Esophagus squamous epithelium (tissue), 4 donors: Measurements from ENCODE around the gene GAS7.

Source experiments
- POLR2A ChIP-seq, 4 donors: fragments of 450-650 bp; IDR thresholded peaks; one replicate each; pipeline ENCODE4 v1.6.1; 2017; ENCODE audit warnings: antibody characterized with exemption in 4 of 4, mild to moderate bottlenecking in 4 of 4, moderate library complexity in 3 of 4
- TF ChIP-seq, protein P1 (sequence below), 6 experiments: fragments of 450-650 bp in 4 of 6; fragments of 200-600 bp in 2 of 6; sonication (generic) in 2 of 6; IDR thresholded peaks; one replicate each; pipeline ENCODE4 v1.5.1; 2016 to 2019; ENCODE audit warnings: antibody characterized with exemption in 6 of 6, mild to moderate bottlenecking in 4 of 6, moderate library complexity in 4 of 6

DNA sequence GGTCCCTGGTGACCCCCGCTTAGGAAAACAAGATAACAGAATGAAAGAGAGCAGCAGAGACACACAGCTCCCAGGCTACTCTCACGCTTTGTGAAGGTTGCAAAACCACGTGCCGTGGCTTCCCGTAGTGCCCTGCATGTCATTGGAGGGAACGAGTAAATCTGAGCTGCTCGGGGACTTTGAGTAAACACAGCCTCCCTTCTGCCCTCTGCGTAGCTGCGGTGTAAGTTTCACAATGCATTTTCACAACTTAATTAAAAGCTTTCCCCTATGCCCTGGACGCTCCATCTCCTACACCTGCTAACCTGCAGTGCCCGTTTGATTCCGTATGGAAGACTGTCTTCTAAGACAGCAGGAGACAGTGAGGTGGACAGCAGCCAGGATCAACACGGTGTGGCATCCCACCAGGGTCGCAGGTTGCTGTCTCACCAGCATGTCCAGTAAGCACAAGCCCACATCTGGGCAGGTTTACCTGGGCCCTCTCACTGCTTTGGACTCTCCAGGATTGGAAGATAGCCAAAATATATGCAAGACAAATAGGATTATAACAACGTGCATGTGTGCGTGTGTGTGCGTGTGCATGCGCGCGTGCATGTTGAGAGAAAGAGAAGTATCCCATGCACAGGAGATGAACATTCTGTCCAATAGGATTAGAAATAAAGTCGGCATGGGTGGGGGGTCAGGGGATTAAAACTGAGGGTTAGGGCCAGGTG lies 177.0 kb downstream of the GAS7 start:
- TF ChIP-seq, protein P1, sequence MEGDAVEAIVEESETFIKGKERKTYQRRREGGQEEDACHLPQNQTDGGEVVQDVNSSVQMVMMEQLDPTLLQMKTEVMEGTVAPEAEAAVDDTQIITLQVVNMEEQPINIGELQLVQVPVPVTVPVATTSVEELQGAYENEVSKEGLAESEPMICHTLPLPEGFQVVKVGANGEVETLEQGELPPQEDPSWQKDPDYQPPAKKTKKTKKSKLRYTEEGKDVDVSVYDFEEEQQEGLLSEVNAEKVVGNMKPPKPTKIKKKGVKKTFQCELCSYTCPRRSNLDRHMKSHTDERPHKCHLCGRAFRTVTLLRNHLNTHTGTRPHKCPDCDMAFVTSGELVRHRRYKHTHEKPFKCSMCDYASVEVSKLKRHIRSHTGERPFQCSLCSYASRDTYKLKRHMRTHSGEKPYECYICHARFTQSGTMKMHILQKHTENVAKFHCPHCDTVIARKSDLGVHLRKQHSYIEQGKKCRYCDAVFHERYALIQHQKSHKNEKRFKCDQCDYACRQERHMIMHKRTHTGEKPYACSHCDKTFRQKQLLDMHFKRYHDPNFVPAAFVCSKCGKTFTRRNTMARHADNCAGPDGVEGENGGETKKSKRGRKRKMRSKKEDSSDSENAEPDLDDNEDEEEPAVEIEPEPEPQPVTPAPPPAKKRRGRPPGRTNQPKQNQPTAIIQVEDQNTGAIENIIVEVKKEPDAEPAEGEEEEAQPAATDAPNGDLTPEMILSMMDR (IDR thresholded peaks at IDR 0.05) = no peak
- TF ChIP-seq POLR2A (IDR thresholded peaks at IDR 0.05) = no peak
